ENCODE measurements around the gene HNRNPF.

GRCh38 chr10:43348511-43349312 lies 60.3 kb downstream of the HNRNPF start:
- TF ChIP-seq POLR2A (IDR thresholded peaks at IDR 0.05) (no peak), CTCF (IDR thresholded peaks at IDR 0.05) (peak; percentile 82 to 94 (median 90))

All from esophagus squamous epithelium (tissue), 4 donors.